MCF 10A (cell line): ENCODE results near the gene NSMCE3. TPM values are rescaled to one million over a fixed set of nuclear protein-coding genes. Genes with fewer than 3 reads are reported as not detected.

Source experiments
- BruUV-seq: library from RNA; stranded (reverse); fragments of 400-500 nt; replicated peaks from 2 replicates; lab custom pipeline; 2021; lab: Mats Ljungman, UMichigan
- CTCF ChIA-PET: fragments of 300-600 bp; sonication (Branson Sonifier 250); formaldehyde crosslinking; extraction: SDS; loops from one replicate; lab custom pipeline; 2021; ENCODE audit warnings: antibody characterized with exemption, inconsistent platforms; lab: Yijun Ruan, JAX
- POLR2A ChIA-PET: fragments of 300-600, 350-650 bp; sonication (Branson Sonifier 250); formaldehyde crosslinking; extraction: SDS; loops from one replicate; lab custom pipeline; 2020; ENCODE audit warnings: antibody characterized with exemption, inconsistent platforms; lab: Yijun Ruan, JAX
- DNase-seq: peaks from one replicate; pipeline ENCODE4 v3.0.0-alpha.2; 2018; ENCODE audit not compliant: unreplicated experiment
- H3K27ac Mint-ChIP-seq: one replicate; pipeline ENCODE4 v1.8.0; 2022; ENCODE audit warnings: mild to moderate bottlenecking, low read depth, mixed read lengths; ENCODE audit not compliant: unreplicated experiment
- H3K27me3 Mint-ChIP-seq: one replicate; pipeline ENCODE4 v1.8.0; 2022; ENCODE audit warnings: mixed read lengths; ENCODE audit not compliant: insufficient read depth, unreplicated experiment
- H3K36me3 Mint-ChIP-seq: one replicate; pipeline ENCODE4 v1.8.0; 2022; ENCODE audit warnings: mild to moderate bottlenecking, moderate library complexity, mixed read lengths; ENCODE audit not compliant: insufficient read depth, unreplicated experiment
- H3K4me1 Mint-ChIP-seq: one replicate; pipeline ENCODE4 v1.8.0; 2022; ENCODE audit warnings: mixed read lengths; ENCODE audit not compliant: insufficient read depth, unreplicated experiment
- H3K4me3 Mint-ChIP-seq: one replicate; pipeline ENCODE4 v1.8.0; 2022; ENCODE audit warnings: mild to moderate bottlenecking, moderate library complexity, mixed read lengths; ENCODE audit not compliant: unreplicated experiment
- H3K9me3 Mint-ChIP-seq: one replicate; pipeline ENCODE4 v1.8.0; 2022; ENCODE audit warnings: mixed read lengths; ENCODE audit not compliant: unreplicated experiment
- intact Hi-C: fragments of 100-400 bp; cut with micrococcal nuclease; formaldehyde crosslinking; loops from 2 replicates; pipeline ENCODE4 v1.14.1; 2022
- total RNA-seq: library from RNA; stranded (reverse); gene quantifications from 2 replicates; pipeline ENCODE4 v1.2.3, GENCODE V29; 2022
- TF ChIP-seq, protein P1 (sequence below): fragments of 200-600 bp; IDR thresholded peaks from one replicate; pipeline ENCODE4 v1.8.0; 2022; ENCODE audit warnings: antibody characterized with exemption, mild to moderate bottlenecking; ENCODE audit not compliant: unreplicated experiment

NSMCE3 gene
- total RNA-seq, 1 experiment from 2014 or later, result 6.7 TPM

GRCh38 chr15:29289173-29289572 is 19.6 kb upstream of the NSMCE3 start:
- Mint-ChIP-seq H3K27me3 (peaks cover 45% of the 10 kb centered on the region), H3K4me1 (no peaks in the 10 kb centered on the region), H3K4me3 (no peak overlapping the region), H3K9me3 (peaks cover 6% of the 10 kb centered on the region), H3K27ac (no peak overlapping the region), H3K36me3 (no peaks in the 10 kb centered on the region)
- CTCF ChIA-PET, result interaction anchor here (0.7 kb wide), 1 partner anchor 180 kb away, joined by 3 read pairs; no protein-coding TSS in a partner anchor
- TF ChIP-seq, protein P1, sequence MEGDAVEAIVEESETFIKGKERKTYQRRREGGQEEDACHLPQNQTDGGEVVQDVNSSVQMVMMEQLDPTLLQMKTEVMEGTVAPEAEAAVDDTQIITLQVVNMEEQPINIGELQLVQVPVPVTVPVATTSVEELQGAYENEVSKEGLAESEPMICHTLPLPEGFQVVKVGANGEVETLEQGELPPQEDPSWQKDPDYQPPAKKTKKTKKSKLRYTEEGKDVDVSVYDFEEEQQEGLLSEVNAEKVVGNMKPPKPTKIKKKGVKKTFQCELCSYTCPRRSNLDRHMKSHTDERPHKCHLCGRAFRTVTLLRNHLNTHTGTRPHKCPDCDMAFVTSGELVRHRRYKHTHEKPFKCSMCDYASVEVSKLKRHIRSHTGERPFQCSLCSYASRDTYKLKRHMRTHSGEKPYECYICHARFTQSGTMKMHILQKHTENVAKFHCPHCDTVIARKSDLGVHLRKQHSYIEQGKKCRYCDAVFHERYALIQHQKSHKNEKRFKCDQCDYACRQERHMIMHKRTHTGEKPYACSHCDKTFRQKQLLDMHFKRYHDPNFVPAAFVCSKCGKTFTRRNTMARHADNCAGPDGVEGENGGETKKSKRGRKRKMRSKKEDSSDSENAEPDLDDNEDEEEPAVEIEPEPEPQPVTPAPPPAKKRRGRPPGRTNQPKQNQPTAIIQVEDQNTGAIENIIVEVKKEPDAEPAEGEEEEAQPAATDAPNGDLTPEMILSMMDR, result no peak
- intact Hi-C loops, result no loop called here
- POLR2A ChIA-PET, result no interaction called here
- DNase-seq, result no peak
- no TSS peak for BruUV-seq

DNA sequence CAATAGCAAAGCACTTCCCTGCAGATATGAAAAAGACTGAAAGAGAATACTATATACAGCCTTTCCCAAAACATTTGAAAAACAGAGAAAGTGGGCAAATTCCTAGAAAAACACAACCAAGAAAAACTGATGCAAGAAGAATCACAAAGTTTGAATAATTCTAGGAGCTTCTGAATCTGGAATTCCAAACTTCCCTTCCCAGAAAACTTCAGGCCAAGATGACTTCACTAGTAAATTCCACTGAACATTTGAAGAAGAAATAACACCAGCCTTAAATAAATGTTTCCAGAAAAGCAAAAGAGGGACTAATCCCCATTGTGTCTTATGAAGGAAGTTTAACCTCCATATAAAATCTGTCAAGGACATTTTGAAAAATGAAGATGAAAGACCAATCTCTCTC is 15.8 kb upstream of the NSMCE3 start:
- TF ChIP-seq, protein P1, result no peak
- CTCF ChIA-PET, result no interaction called here
- POLR2A ChIA-PET, result interaction anchor here (1.9 kb wide), 1 partner anchor 15 kb away, joined by 5 read pairs; no protein-coding TSS in a partner anchor
- Mint-ChIP-seq H3K36me3 (no peaks in the 10 kb centered on the region), H3K27me3 (peaks cover 54% of the 10 kb centered on the region), H3K4me1 (no peaks in the 10 kb centered on the region), H3K9me3 (peaks cover 6% of the 10 kb centered on the region), H3K27ac (no peak overlapping the region), H3K4me3 (no peak overlapping the region)
- no TSS peak for BruUV-seq
- intact Hi-C loops, result no loop called here
- DNase-seq, result no peak

- Mint-ChIP-seq H3K27ac (no peak overlapping the region), H3K4me1 (no peaks in the 10 kb centered on the region), H3K36me3 (no peaks in the 10 kb centered on the region), H3K9me3 (peaks cover 6% of the 10 kb centered on the region), H3K27me3 (peaks cover 48% of the 10 kb centered on the region), H3K4me3 (no peak overlapping the region)
- BruUV-seq, result no TSS peak
- POLR2A ChIA-PET, result no interaction called here
- TF ChIP-seq, protein P1, result no peak
- DNase-seq, result no peak
- intact Hi-C loops, result no loop called here
- CTCF ChIA-PET, result no interaction called here
Measured at GRCh38 chr15:29283381-29283780, 13.8 kb upstream of the NSMCE3 start.

DNA sequence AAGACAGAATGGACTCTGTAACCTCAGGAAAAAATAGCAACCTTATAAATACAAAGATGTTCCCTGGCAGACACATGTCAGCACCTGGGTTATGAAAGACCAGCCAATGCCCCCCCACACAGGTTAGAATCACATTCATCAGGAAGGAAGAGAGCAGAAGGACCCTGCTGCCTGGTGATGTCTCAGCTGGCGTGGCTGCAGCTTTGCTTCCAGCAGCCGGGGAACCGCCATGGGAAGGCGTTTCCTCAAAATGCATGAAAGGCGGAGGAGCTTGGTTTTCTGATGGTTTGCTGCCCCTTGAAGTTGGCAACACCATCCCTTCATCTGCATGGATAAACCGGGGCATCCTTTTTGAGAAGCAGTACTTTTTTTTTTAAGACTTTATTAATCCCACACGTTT is 10.9 kb upstream of the NSMCE3 start:
- Mint-ChIP-seq H3K4me3 (no peak overlapping the region), H3K27ac (no peak overlapping the region), H3K9me3 (no peaks in the 10 kb centered on the region), H3K27me3 (peaks cover 22% of the 10 kb centered on the region), H3K36me3 (no peaks in the 10 kb centered on the region), H3K4me1 (no peaks in the 10 kb centered on the region)
- ChIA-PET POLR2A (interaction anchor here (0.7 kb wide), 1 partner anchor 645 kb away, joined by 3 read pairs; no protein-coding TSS in a partner anchor), CTCF (no interaction called here)
- TF ChIP-seq, protein P1, result no peak
- no TSS peak for BruUV-seq
- no peak for DNase-seq
- intact Hi-C loops, result no loop called here
